Measurements from ENCODE around the gene CASKIN2. TPM values are rescaled to one million over a fixed set of nuclear protein-coding genes. Genes with fewer than 3 reads are reported as not detected.

The CASKIN2 gene
- total and polyA plus RNA-seq, 4 donors = 4.0 to 63.4 (median 35.2) TPM

- 18 to 36% methylated on average over 27 to 37 of the region's 38 CpGs for WGBS, 2 donors
- H3K9me3 ChIP-seq (ENCODE audit: control insufficient read depth, low read length) = no peaks in the 10 kb centered on the region
- no peak overlapping the region for H3K4me3 ChIP-seq (ENCODE audit: low read length in 2 of 2)
- ATAC-seq (ENCODE audit: low FRiP score) (no peak), DNase-seq (no peak)
- no peak overlapping the region for H3K27ac ChIP-seq (ENCODE audit: low read depth in 1 of 2, low read length in 2 of 2)
- H3K27me3 ChIP-seq (ENCODE audit: control insufficient read depth in 1 of 2, insufficient read depth in 2 of 2, low read length in 1 of 2) = no peaks in the 10 kb centered on the region
- intact Hi-C loops (cut with DNase I) = no loop called here
- H3K4me1 ChIP-seq (ENCODE audit: control insufficient read depth in 1 of 2, insufficient read depth in 2 of 2, low read length in 2 of 2) = no peaks in the 10 kb centered on the region
- no peaks in the 10 kb centered on the region for H3K36me3 ChIP-seq (ENCODE audit: control insufficient read depth in 1 of 2, insufficient read depth in 2 of 2, low read length in 1 of 2)
Observed at GRCh38 chr17:75558666-75559530, 43.6 kb upstream of the CASKIN2 start.

- no peaks in the 10 kb centered on the region for H3K4me1 ChIP-seq (ENCODE audit: control insufficient read depth in 1 of 2, insufficient read depth in 2 of 2, low read length in 2 of 2)
- WGBS, 2 donors = 82 to 84% methylated on average over 18 of the region's 18 CpGs
- no peak overlapping the region for H3K27ac ChIP-seq (ENCODE audit: low read depth in 1 of 2, low read length in 2 of 2)
- DNase-seq (no peak), ATAC-seq (ENCODE audit: low FRiP score) (peak; percentile 9)
- intact Hi-C loops (cut with DNase I) = no loop called here
- H3K9me3 ChIP-seq (ENCODE audit: control insufficient read depth, low read length) = no peaks in the 10 kb centered on the region
- H3K4me3 ChIP-seq (ENCODE audit: low read length in 2 of 2) = no peak overlapping the region
- no peaks in the 10 kb centered on the region for H3K27me3 ChIP-seq (ENCODE audit: control insufficient read depth in 1 of 2, insufficient read depth in 2 of 2, low read length in 1 of 2)
- H3K36me3 ChIP-seq (ENCODE audit: control insufficient read depth in 1 of 2, insufficient read depth in 2 of 2, low read length in 1 of 2) = no peaks in the 10 kb centered on the region
Observed at GRCh38 chr17:75557852-75558665, 42.7 kb upstream of the CASKIN2 start.

- WGBS, 2 donors = 30 to 41% methylated on average over 15 of the region's 15 CpGs
- Histone ChIP-seq H3K27me3 (ENCODE audit: control insufficient read depth in 1 of 2, insufficient read depth in 2 of 2, low read length in 1 of 2) (no peaks in the 10 kb centered on the region), H3K36me3 (ENCODE audit: control insufficient read depth in 1 of 2, insufficient read depth in 2 of 2, low read length in 1 of 2) (no peaks in the 10 kb centered on the region), H3K9me3 (ENCODE audit: control insufficient read depth, low read length) (no peaks in the 10 kb centered on the region), H3K4me1 (ENCODE audit: control insufficient read depth in 1 of 2, insufficient read depth in 2 of 2, low read length in 2 of 2) (no peaks in the 10 kb centered on the region), H3K4me3 (ENCODE audit: low read length in 2 of 2) (no peak overlapping the region), H3K27ac (ENCODE audit: low read depth in 1 of 2, low read length in 2 of 2) (no peak overlapping the region)
- DNase-seq (no peak), ATAC-seq (ENCODE audit: low FRiP score) (peak; percentile 27)
- intact Hi-C loops (cut with DNase I) = no loop called here
Observed at GRCh38 chr17:75557075-75557851, 41.9 kb upstream of the CASKIN2 start.

- ATAC-seq (ENCODE audit: low FRiP score) (no peak), DNase-seq (no peak)
- Histone ChIP-seq H3K27me3 (ENCODE audit: control insufficient read depth in 1 of 2, insufficient read depth in 2 of 2, low read length in 1 of 2) (no peaks in the 10 kb centered on the region), H3K27ac (ENCODE audit: low read depth in 1 of 2, low read length in 2 of 2) (no peak overlapping the region), H3K4me1 (ENCODE audit: control insufficient read depth in 1 of 2, insufficient read depth in 2 of 2, low read length in 2 of 2) (no peaks in the 10 kb centered on the region), H3K9me3 (ENCODE audit: control insufficient read depth, low read length) (no peaks in the 10 kb centered on the region), H3K36me3 (ENCODE audit: control insufficient read depth in 1 of 2, insufficient read depth in 2 of 2, low read length in 1 of 2) (no peaks in the 10 kb centered on the region), H3K4me3 (ENCODE audit: low read length in 2 of 2) (no peak overlapping the region)
- intact Hi-C loops (cut with DNase I) = no loop called here
- WGBS, 2 donors = 95% methylated on average over 21 of the region's 21 CpGs
Observed at GRCh38 chr17:75555679-75556153, 40.4 kb upstream of the CASKIN2 start.

GRCh38 chr17:75553295-75554110 lies 38.2 kb upstream of the CASKIN2 start:
- no peak overlapping the region for H3K4me3 ChIP-seq (ENCODE audit: low read length in 2 of 2)
- ATAC-seq (ENCODE audit: low FRiP score) = no peak
- no peak for DNase-seq
- intact Hi-C loops (cut with DNase I) = no loop called here
- no peaks in the 10 kb centered on the region for H3K36me3 ChIP-seq (ENCODE audit: control insufficient read depth in 1 of 2, insufficient read depth in 2 of 2, low read length in 1 of 2)
- no peaks in the 10 kb centered on the region for H3K4me1 ChIP-seq (ENCODE audit: control insufficient read depth in 1 of 2, insufficient read depth in 2 of 2, low read length in 2 of 2)
- no peak overlapping the region for H3K27ac ChIP-seq (ENCODE audit: low read depth in 1 of 2, low read length in 2 of 2)
- WGBS, 2 donors = 93 to 95% methylated on average over 8 of the region's 8 CpGs
- no peaks in the 10 kb centered on the region for H3K27me3 ChIP-seq (ENCODE audit: control insufficient read depth in 1 of 2, insufficient read depth in 2 of 2, low read length in 1 of 2)
- no peaks in the 10 kb centered on the region for H3K9me3 ChIP-seq (ENCODE audit: control insufficient read depth, low read length)

GRCh38 chr17:75552425-75553294 lies 37.3 kb upstream of the CASKIN2 start:
- H3K36me3 ChIP-seq (ENCODE audit: control insufficient read depth in 1 of 2, insufficient read depth in 2 of 2, low read length in 1 of 2) = no peaks in the 10 kb centered on the region
- H3K27me3 ChIP-seq (ENCODE audit: control insufficient read depth in 1 of 2, insufficient read depth in 2 of 2, low read length in 1 of 2) = no peaks in the 10 kb centered on the region
- peak overlapping the region in 1 of 2 donors; percentile 52 for H3K27ac ChIP-seq (ENCODE audit: low read depth in 1 of 2, low read length in 2 of 2)
- H3K9me3 ChIP-seq (ENCODE audit: control insufficient read depth, low read length) = no peaks in the 10 kb centered on the region
- 46 to 62% methylated on average over 14 of the region's 14 CpGs for WGBS, 2 donors
- H3K4me3 ChIP-seq (ENCODE audit: low read length in 2 of 2) = no peak overlapping the region
- intact Hi-C loops (cut with DNase I) = no loop called here
- DNase-seq = no peak
- peak; percentile 55 for ATAC-seq (ENCODE audit: low FRiP score)
- H3K4me1 ChIP-seq (ENCODE audit: control insufficient read depth in 1 of 2, insufficient read depth in 2 of 2, low read length in 2 of 2) = no peaks in the 10 kb centered on the region

- WGBS, 2 donors = 89 to 93% methylated on average over 7 of the region's 7 CpGs
Observed at GRCh38 chr17:75551266-75551665, 35.9 kb upstream of the CASKIN2 start.

More at GRCh38 chr17:75551266-75551665, 35.9 kb upstream of the CASKIN2 start:
- no peak overlapping the region for H3K27ac ChIP-seq (ENCODE audit: low read depth in 1 of 2, low read length in 2 of 2)
- H3K4me3 ChIP-seq (ENCODE audit: low read length in 2 of 2) = no peak overlapping the region
- no peak for ATAC-seq (ENCODE audit: low FRiP score)
- DNase-seq = no peak
- no peaks in the 10 kb centered on the region for H3K36me3 ChIP-seq (ENCODE audit: control insufficient read depth in 1 of 2, insufficient read depth in 2 of 2, low read length in 1 of 2)
- H3K4me1 ChIP-seq (ENCODE audit: control insufficient read depth in 1 of 2, insufficient read depth in 2 of 2, low read length in 2 of 2) = no peaks in the 10 kb centered on the region
- no peaks in the 10 kb centered on the region for H3K27me3 ChIP-seq (ENCODE audit: control insufficient read depth in 1 of 2, insufficient read depth in 2 of 2, low read length in 1 of 2)
- intact Hi-C loops (cut with DNase I) = no loop called here
- H3K9me3 ChIP-seq (ENCODE audit: control insufficient read depth, low read length) = no peaks in the 10 kb centered on the region

Data from aorta (tissue), 5 donors.